Smooth muscle cell (in vitro differentiated cells): ENCODE results near the gene FAM184B. TPM values are rescaled to one million over a fixed set of nuclear protein-coding genes. Genes with fewer than 3 reads are reported as not detected.
A peak's percentile ranks its signal among the peaks of the same experiment; 100 is the strongest.

Source experiments
- DNase-seq: peaks from one replicate; lab custom pipeline; 2025; ENCODE audit not compliant: unreplicated experiment; lab: John Stamatoyannopoulos, UW
- H2AFZ ChIP-seq: fragments of 200-600 bp; sonication (generic); 2 replicates; pipeline ENCODE4 v1.6.0; 2016; ENCODE audit warnings: antibody characterized with exemption, low read depth, mild to moderate bottlenecking
- H3F3A ChIP-seq: fragments of 200-600 bp; sonication (generic); 2 replicates; pipeline ENCODE4 v1.6.0; 2017; ENCODE audit warnings: antibody characterized with exemption, low read depth
- H3K27ac ChIP-seq: fragments of 200-600 bp; sonication (generic); 2 replicates; pipeline ENCODE4 v1.5.1; 2016; ENCODE audit warnings: low read depth, mild to moderate bottlenecking
- H3K27me3 ChIP-seq: fragments of 200-600 bp; sonication (generic); 2 replicates; pipeline ENCODE4 v1.6.1; 2016; ENCODE audit warnings: low read depth, mild to moderate bottlenecking
- H3K36me3 ChIP-seq: fragments of 200-600 bp; sonication (generic); 2 replicates; pipeline ENCODE4 v1.5.1; 2016; ENCODE audit warnings: low read depth
- H3K4me1 ChIP-seq: fragments of 200-600 bp; sonication (generic); 2 replicates; pipeline ENCODE4 v1.5.1; 2016; ENCODE audit warnings: low read depth
- H3K4me2 ChIP-seq: fragments of 200-600 bp; sonication (generic); 2 replicates; pipeline ENCODE4 v1.6.0; 2016; ENCODE audit warnings: mild to moderate bottlenecking
- H3K4me3 ChIP-seq: fragments of 200-600 bp; sonication (generic); 2 replicates; pipeline ENCODE4 v1.5.1; 2016; ENCODE audit warnings: mild to moderate bottlenecking
- H3K79me2 ChIP-seq: fragments of 200-600 bp; sonication (generic); 2 replicates; pipeline ENCODE4 v1.6.0; 2016; ENCODE audit warnings: low read depth, mild to moderate bottlenecking
- H3K9ac ChIP-seq: fragments of 200-600 bp; sonication (generic); 2 replicates; pipeline ENCODE4 v1.6.0; 2016; ENCODE audit warnings: low read depth
- H3K9me3 ChIP-seq: fragments of 200-600 bp; sonication (generic); replicated peaks from 2 replicates; pipeline ENCODE4 v1.5.1; 2016; ENCODE audit warnings: low read depth
- H4K20me1 ChIP-seq: fragments of 200-600 bp; sonication (generic); 2 replicates; pipeline ENCODE4 v1.6.0; 2016; ENCODE audit warnings: low read depth
- WGBS: methylation state at CpG from one replicate; pipeline ENCODE4 v1.1.7; 2016; ENCODE audit warnings: low lambda C conversion rate; 5-methylcytosine and 5-hydroxymethylcytosine counted together
- polyA plus RNA-seq: library from polyadenylated mRNA; unstranded; fragments of >200 nt; fragmentation: Nextera tagmentation; extraction: Ambion mirVana; gene quantifications from 2 replicates; pipeline ENCODE4 v1.2.1, GENCODE V29; 2016
- total RNA-seq: library from RNA; depleted of rRNA; stranded (reverse); fragments of >200 nt; gene quantifications from 2 replicates; pipeline ENCODE4 v1.2.3, GENCODE V29; 2014
- TF ChIP-seq, protein P1 (sequence below): fragments of 200-600 bp; sonication (generic); IDR thresholded peaks from 2 replicates; pipeline ENCODE4 v1.5.1; 2017; ENCODE audit warnings: borderline replicate concordance, mild to moderate bottlenecking, antibody characterized with exemption; ENCODE audit not compliant: insufficient read depth, poor library complexity, severe bottlenecking

FAM184B gene
- total and polyA plus RNA-seq, 2 experiments from 2014 or later, result not detected

- WGBS, result 70% methylated on average over 16 of the region's 16 CpGs
- Histone ChIP-seq H3K9me3 (no peaks in the 10 kb centered on the region), H3K4me1 (no peaks in the 10 kb centered on the region), H4K20me1 (no peaks in the 10 kb centered on the region), H3K27me3 (no peaks in the 10 kb centered on the region), H3K79me2 (no peaks in the 10 kb centered on the region), H2AFZ (no peak overlapping the region), H3F3A (no peaks in the 10 kb centered on the region), H3K9ac (no peak overlapping the region), H3K36me3 (no peaks in the 10 kb centered on the region), H3K27ac (no peak overlapping the region), H3K4me3 (no peak overlapping the region), H3K4me2 (peak overlapping the region; percentile 31)
- TF ChIP-seq, protein P1, sequence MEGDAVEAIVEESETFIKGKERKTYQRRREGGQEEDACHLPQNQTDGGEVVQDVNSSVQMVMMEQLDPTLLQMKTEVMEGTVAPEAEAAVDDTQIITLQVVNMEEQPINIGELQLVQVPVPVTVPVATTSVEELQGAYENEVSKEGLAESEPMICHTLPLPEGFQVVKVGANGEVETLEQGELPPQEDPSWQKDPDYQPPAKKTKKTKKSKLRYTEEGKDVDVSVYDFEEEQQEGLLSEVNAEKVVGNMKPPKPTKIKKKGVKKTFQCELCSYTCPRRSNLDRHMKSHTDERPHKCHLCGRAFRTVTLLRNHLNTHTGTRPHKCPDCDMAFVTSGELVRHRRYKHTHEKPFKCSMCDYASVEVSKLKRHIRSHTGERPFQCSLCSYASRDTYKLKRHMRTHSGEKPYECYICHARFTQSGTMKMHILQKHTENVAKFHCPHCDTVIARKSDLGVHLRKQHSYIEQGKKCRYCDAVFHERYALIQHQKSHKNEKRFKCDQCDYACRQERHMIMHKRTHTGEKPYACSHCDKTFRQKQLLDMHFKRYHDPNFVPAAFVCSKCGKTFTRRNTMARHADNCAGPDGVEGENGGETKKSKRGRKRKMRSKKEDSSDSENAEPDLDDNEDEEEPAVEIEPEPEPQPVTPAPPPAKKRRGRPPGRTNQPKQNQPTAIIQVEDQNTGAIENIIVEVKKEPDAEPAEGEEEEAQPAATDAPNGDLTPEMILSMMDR, result no peak
- no peak for DNase-seq
These were observed 59.7 kb downstream of the FAM184B start for GRCh38 chr4:17721496-17722355.

DNA sequence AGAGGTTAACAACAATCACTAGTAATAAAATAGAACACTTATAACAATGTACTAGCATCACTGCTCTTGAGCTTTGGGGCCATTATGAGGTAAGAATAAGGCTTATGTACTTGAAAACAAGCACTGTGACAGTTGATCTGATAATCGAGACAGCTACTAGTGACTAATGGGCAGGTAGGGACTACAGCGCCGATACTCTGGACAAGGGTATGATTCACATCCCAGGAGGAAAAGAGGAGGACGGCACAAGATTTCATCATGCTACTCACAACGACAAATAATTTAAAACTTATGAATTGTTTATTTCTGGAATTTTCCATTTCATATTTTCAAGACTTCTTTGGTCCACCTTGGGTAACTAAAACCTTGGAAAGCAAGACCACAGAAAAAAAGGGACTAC lies 62.3 kb downstream of the FAM184B start:
- H2AFZ ChIP-seq, result no peak overlapping the region
- 63% methylated on average over 5 of the region's 5 CpGs for WGBS
- no peak overlapping the region for H3K4me2 ChIP-seq
- H3K4me3 ChIP-seq, result no peak overlapping the region
- H3F3A ChIP-seq, result no peaks in the 10 kb centered on the region
- TF ChIP-seq, protein P1, result no peak
- H3K36me3 ChIP-seq, result no peaks in the 10 kb centered on the region
- no peaks in the 10 kb centered on the region for H3K9me3 ChIP-seq
- H3K27me3 ChIP-seq, result no peaks in the 10 kb centered on the region
- no peak for DNase-seq
- no peak overlapping the region for H3K27ac ChIP-seq
- no peak overlapping the region for H3K9ac ChIP-seq
- no peaks in the 10 kb centered on the region for H3K79me2 ChIP-seq
- H3K4me1 ChIP-seq, result no peaks in the 10 kb centered on the region
- no peaks in the 10 kb centered on the region for H4K20me1 ChIP-seq

- 81% methylated on average over 3 of the region's 3 CpGs for whole genome bisulfite sequencing
- Histone ChIP-seq H3K4me1 (no peaks in the 10 kb centered on the region), H3K9me3 (no peaks in the 10 kb centered on the region), H2AFZ (no peak overlapping the region), H3K79me2 (no peaks in the 10 kb centered on the region), H3K4me2 (no peak overlapping the region), H3K9ac (no peak overlapping the region), H3F3A (no peaks in the 10 kb centered on the region), H3K36me3 (no peaks in the 10 kb centered on the region), H3K27ac (no peak overlapping the region), H3K4me3 (no peak overlapping the region), H4K20me1 (no peaks in the 10 kb centered on the region), H3K27me3 (no peaks in the 10 kb centered on the region)
- no peak for DNase-seq
- TF ChIP-seq, protein P1, result no peak
These were observed 63.0 kb downstream of the FAM184B start for GRCh38 chr4:17718471-17718870.

GRCh38 chr4:17717301-17717700 lies 64.1 kb downstream of the FAM184B start:
- Histone ChIP-seq H4K20me1 (no peaks in the 10 kb centered on the region), H3K9me3 (no peaks in the 10 kb centered on the region), H3K79me2 (no peaks in the 10 kb centered on the region), H3K4me3 (no peak overlapping the region), H3K4me2 (no peak overlapping the region), H3K9ac (no peak overlapping the region), H3K36me3 (no peaks in the 10 kb centered on the region), H3F3A (no peaks in the 10 kb centered on the region), H3K27ac (no peak overlapping the region), H2AFZ (no peak overlapping the region), H3K27me3 (no peaks in the 10 kb centered on the region), H3K4me1 (no peaks in the 10 kb centered on the region)
- DNase-seq, result no peak
- WGBS, result 55% methylated on average over 5 of the region's 5 CpGs
- TF ChIP-seq, protein P1, result no peak
